GM12801 (cell line): Measurements from ENCODE around the gene ASAP2.

Experiments
- TF ChIP-seq, protein P1 (sequence below): IDR thresholded peaks from one replicate; pipeline ENCODE4 v1.5.1; 2011; ENCODE audit warnings: control low read depth; ENCODE audit not compliant: insufficient read length; ENCODE audit errors: extremely low read depth

ASAP2 gene

DNA sequence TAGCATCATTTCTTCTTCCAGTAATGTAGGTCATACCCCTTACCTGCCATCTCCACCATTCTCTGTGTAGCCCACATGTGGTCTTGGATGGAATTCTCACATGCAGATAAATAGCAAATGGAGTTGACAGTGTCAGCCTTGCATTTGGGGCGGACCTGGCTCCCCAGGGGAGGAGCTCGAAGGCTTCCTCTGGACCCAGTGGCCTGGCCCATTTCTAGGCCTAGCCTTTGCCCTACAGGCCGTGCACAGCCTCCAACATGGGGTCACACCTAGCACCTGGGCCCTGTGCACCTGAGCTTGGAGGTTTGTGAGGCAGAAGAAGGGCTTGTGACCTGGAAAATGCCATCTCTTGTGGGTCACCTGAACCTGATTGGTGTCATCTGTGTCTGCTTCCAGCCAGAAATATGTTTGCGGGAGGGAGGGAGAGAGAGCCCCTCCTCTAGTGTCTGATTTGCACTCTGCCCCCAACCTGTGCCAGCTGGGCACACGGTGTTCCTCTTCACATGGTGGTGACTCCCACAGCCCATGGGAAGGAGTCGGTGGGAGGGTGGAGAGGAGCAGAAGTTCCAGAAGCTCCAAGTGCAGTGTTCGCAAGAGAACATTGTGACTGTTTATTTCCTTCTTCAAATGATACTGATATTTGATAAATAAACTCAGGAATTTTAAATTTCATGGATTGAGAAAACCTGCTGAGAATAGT lies 183.7 kb downstream of the ASAP2 start:
- TF ChIP-seq, protein P1, sequence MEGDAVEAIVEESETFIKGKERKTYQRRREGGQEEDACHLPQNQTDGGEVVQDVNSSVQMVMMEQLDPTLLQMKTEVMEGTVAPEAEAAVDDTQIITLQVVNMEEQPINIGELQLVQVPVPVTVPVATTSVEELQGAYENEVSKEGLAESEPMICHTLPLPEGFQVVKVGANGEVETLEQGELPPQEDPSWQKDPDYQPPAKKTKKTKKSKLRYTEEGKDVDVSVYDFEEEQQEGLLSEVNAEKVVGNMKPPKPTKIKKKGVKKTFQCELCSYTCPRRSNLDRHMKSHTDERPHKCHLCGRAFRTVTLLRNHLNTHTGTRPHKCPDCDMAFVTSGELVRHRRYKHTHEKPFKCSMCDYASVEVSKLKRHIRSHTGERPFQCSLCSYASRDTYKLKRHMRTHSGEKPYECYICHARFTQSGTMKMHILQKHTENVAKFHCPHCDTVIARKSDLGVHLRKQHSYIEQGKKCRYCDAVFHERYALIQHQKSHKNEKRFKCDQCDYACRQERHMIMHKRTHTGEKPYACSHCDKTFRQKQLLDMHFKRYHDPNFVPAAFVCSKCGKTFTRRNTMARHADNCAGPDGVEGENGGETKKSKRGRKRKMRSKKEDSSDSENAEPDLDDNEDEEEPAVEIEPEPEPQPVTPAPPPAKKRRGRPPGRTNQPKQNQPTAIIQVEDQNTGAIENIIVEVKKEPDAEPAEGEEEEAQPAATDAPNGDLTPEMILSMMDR = no peak

DNA sequence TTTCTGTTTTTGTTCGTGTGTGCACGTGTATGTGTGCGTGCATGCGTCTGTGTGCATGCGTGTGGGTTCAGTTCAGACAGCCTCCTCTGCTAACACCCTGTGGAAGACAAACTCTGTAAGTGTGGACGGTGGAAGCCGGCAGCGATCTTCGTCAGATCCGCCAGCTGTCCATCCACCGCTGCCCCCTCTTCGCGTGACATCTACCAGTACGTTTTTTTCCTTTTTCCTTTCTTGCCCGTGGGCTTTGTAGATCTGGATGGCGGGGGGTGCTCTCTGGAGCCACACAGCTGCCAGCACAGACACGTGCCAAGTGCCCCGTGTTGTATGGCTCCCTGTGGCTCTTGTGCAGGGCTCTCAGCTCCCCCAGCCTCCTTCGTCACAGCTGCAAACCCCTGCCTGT lies 184.4 kb downstream of the ASAP2 start:
- TF ChIP-seq, protein P1 = no peak

DNA sequence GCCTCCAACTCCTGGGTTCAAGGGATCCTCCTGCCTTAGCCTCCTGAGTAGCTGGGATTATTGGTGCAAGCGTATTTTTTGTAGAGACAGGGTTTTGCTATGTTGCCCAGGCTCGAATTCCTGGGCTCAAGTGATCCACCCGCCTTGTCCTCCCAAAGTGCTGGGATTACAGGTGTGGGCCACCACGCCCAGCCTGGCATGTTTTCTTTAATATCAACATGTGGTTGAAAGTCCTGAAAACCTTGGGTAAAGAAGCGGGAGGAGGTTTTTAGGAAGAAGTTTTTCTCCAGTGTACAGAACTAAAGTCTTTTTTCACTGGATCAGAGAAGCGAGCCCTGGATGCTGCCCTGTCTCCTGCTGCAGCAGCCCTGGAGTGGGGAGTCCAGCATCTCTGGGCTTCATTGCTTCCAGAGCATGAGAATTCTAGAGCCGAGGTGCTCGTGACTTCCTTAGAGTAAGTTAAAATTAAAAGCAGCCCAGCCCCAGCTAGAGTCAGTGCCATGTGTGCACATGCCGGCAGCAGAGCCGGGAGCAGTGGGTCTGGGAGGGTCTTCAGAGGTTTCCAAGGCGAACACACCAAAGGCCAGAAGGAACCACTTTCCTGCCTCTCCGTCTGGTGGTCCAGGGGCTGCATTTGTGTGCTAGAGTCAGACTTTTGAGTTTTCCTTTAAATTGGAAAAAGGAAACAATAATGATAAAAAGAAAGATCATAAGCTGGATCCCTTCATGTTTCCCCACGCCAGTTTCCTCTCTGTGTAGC lies 185.5 kb downstream of the ASAP2 start:
- TF ChIP-seq, protein P1 = no peak

DNA sequence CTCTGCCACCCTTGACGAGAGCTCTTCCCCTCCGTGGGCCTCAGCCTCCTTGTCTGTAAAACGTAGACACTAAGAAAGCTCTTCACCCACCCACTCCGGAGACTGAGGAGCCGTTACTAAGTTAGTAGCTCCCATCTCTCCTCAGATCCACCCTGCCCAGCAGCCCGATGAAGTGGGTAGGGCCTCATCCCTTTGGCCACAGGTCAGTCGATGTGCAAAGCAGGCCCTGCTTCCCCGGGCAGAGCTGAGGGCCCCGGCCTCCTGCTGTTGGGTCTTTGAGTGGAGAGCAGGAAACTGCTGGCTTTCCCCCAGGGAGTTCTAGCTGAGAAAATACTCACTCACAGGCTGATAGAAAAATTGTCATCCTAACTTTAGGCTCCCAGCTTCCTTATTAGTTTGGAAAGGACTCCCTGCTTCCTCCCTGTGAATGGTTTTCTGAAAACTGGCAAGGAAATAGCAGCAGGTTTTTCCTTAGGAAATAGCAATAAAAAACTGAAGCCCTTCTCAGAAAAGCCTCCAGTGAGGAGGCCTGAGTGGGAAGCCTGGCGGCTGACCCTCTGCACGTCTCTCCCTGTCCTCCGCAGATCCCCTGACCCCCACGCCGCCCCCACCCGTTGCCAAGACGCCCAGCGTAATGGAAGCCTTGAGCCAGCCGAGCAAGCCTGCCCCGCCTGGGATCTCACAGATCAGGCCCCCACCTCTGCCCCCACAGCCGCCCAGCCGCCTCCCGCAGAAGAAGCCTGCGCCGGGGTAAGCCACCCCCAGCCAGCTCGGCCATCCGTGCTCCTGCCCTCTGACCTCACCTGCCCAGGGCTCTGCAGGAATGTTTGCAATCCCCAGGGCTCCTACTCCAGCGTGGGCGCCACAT lies 186.5 kb downstream of the ASAP2 start:
- TF ChIP-seq, protein P1 = no peak

DNA sequence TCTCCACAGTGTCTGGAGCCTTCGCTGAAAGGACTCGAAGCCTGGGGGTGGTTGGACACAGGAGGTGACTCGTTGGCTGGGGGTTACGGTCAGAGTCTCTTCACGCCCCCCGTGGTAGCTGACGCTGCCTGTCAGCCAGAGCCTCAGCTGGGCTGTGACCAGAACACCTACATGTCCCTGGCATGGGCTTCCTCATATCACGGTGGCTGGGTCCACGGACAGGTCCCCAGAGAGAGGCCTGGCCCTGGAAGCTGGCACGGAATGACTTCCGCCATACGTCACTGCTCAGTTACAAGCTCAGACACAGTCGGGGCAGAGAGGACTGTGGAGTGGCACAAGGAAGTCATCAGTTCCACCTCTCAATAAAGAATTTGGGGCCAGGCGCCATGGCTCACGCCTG lies 188.2 kb downstream of the ASAP2 start:
- TF ChIP-seq, protein P1 = no peak

DNA sequence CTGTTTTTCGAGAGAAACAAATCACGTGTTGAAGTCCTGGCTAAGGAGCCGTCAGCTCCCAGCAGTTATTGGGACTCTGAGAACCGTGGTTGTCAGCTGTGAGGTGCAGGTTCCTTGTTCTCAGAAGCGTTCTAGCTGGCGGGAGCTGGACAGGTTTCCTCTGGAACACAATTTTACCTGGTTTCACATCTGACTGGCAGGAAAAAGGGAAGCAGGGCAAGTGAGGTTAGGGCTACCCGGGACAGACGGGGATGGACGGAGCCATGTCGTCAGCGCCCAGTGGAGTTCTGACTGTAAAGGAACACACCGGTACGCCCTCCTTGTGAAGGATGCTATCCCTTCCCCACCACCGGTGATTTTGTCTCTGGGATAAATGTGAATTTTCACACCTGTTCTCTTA lies 190.6 kb downstream of the ASAP2 start:
- TF ChIP-seq, protein P1 = no peak
